ENCODE measurements around the gene SHC2.

DNA sequence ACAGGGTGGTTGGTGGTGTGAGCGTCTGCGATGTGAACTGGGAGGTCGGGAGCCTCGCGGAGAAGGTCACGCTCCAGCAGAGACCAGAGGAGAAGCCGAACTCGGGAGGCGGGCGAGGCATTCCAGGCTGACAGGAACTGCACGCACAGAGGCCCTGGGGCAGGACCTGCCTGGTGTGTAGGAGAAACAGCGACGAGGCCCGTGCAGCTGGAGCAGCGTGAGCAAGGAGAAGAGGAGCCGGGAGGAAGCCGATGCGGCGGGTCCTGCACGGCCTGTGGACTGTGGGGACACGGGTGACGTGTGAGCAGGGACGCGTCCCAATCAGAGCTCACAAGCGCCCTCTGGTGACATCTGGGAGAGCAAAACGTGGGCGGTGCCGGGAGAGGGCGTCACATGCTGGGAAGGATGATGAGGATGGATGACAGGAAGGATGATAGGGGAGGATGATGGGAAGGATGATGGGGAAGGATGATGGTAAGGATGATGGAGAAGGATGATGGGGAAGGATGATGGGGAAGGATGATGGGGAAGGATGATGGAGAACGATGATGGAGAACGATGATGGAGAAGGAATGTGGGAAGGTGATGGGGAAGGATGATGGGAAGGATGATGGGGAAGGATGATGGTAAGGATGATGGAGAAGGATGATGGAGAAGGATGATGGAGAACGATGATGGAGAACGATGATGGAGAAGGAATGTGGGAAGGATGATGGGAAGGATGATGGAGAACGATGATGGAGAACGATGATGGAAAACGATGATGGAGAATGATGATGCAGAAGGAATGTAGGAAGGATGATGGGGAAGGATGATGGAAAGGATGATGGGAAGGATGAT, 19.4 kb upstream of the SHC2 start:
- no peak for TF ChIP-seq POLR2A (IDR thresholded peaks at IDR 0.05)
- TF ChIP-seq, protein P1, sequence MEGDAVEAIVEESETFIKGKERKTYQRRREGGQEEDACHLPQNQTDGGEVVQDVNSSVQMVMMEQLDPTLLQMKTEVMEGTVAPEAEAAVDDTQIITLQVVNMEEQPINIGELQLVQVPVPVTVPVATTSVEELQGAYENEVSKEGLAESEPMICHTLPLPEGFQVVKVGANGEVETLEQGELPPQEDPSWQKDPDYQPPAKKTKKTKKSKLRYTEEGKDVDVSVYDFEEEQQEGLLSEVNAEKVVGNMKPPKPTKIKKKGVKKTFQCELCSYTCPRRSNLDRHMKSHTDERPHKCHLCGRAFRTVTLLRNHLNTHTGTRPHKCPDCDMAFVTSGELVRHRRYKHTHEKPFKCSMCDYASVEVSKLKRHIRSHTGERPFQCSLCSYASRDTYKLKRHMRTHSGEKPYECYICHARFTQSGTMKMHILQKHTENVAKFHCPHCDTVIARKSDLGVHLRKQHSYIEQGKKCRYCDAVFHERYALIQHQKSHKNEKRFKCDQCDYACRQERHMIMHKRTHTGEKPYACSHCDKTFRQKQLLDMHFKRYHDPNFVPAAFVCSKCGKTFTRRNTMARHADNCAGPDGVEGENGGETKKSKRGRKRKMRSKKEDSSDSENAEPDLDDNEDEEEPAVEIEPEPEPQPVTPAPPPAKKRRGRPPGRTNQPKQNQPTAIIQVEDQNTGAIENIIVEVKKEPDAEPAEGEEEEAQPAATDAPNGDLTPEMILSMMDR (IDR thresholded peaks at IDR 0.05) = peak in 5 of 6 experiments; percentile 44 to 78 (median 70)

All from thyroid gland (tissue), 4 donors.